GM20000 (cell line): ENCODE results near the gene TMEM98.
"Not testable (repeated sequence)": the region's sequence is repeated elsewhere in the genome, so short reads cannot be mapped to it uniquely, and the experiment has no call there.

Source experiments
- DNase-seq: peaks from one replicate; pipeline ENCODE4 v3.0.0; 2012; ENCODE audit warnings: low spot score
- CTCF ChIP-seq: IDR thresholded peaks from 2 replicates; pipeline ENCODE4 v1.5.1; 2012; ENCODE audit warnings: mild to moderate bottlenecking, control low read depth; ENCODE audit errors: extremely low read depth, missing control alignments

The TMEM98 gene

GRCh38 chr17:32971171-32971570, 43.2 kb downstream of the TMEM98 start:
- no peak for TF ChIP-seq CTCF
- no peak for DNase-seq

- no peak for DNase-seq
- no peak for TF ChIP-seq CTCF
These were observed 48.2 kb downstream of the TMEM98 start for GRCh38 chr17:32976131-32976530.

- TF ChIP-seq CTCF = no peak
- DNase-seq = no peak
These were observed 48.7 kb downstream of the TMEM98 start for GRCh38 chr17:32976605-32977004.

- TF ChIP-seq CTCF = no peak
- no peak for DNase-seq
These were observed 52.3 kb downstream of the TMEM98 start for GRCh38 chr17:32980230-32980629.

GRCh38 chr17:32981611-32982010, 53.7 kb downstream of the TMEM98 start:
- not testable (repeated sequence) for DNase-seq

- DNase-seq = no peak
- TF ChIP-seq CTCF = no peak
These were observed 57.2 kb downstream of the TMEM98 start for GRCh38 chr17:32985050-32985756.

- not testable (repeated sequence) for DNase-seq
These were observed 59.5 kb downstream of the TMEM98 start for GRCh38 chr17:32987453-32987805.

- DNase-seq = not testable (repeated sequence)
These were observed 59.9 kb downstream of the TMEM98 start for GRCh38 chr17:32987868-32988267.

GRCh38 chr17:32988481-32989101, 60.6 kb downstream of the TMEM98 start:
- no peak for DNase-seq
- no peak for TF ChIP-seq CTCF
